ENCODE data around the gene DNAH17. TPM values are rescaled to one million over a fixed set of nuclear protein-coding genes. Genes with fewer than 3 reads are reported as not detected.

The DNAH17 gene
- polyA plus RNA-seq, 1 of the 3 experiments (the other 2 are of a cell fraction): not detected

GRCh38 chr17:78524870-78525510, 52.2 kb downstream of the DNAH17 start (continued):
- TF ChIP-seq ZBTB33 (IDR thresholded peaks at IDR 0.05; ENCODE audit: borderline replicate concordance, low read depth): no peak

GRCh38 chr17:78523934-78524655, 53.1 kb downstream of the DNAH17 start:
- H2AFZ ChIP-seq (ENCODE audit: low read depth): no peak overlapping the region
- no peak overlapping the region for H3K9ac ChIP-seq
- no peaks in the 10 kb centered on the region for H3K36me3 ChIP-seq (replicated peaks in 1 of 2; ENCODE audit: control insufficient read depth in 1 of 2, insufficient read depth in 2 of 2, low read length in 1 of 2)
- CTCF ChIA-PET: no interaction called here
- no peak overlapping the region for H3K27ac ChIP-seq (ENCODE audit: low read depth in 2 of 2, low read length in 1 of 2)
- 85% methylated on average over 17 of the region's 17 CpGs for WGBS (ENCODE audit: low lambda C conversion rate)
- H3K9me2 ChIP-seq: no peaks in the 10 kb centered on the region
- no peaks in the 10 kb centered on the region for H3F3A ChIP-seq (replicated peaks; ENCODE audit: insufficient read depth)
- TF ChIP-seq EP300 (IDR thresholded peaks at IDR 0.05; ENCODE audit: borderline replicate concordance in 1 of 2, low read depth in 1 of 2, low read length in 1 of 2): no peak
- no peak for TF ChIP-seq RCOR1 (IDR thresholded peaks at IDR 0.05; ENCODE audit: low read length)
- no peak overlapping the region for H3K4me3 ChIP-seq (ENCODE audit: low read depth in 2 of 2, low read length in 1 of 2)
- H3K4me2 ChIP-seq: no peak overlapping the region
- POLR2A ChIA-PET: no interaction called here
- no peaks in the 10 kb centered on the region; a peak in 1 of 4 replicates for H3K4me1 ChIP-seq (ENCODE audit: control insufficient read depth in 1 of 2, insufficient read depth in 2 of 2, low read depth in 1 of 2, low read length in 1 of 2)
- no peaks in the 10 kb centered on the region for H3K9me3 ChIP-seq
- no peak for DNase-seq
- no peaks in the 10 kb centered on the region for H4K20me1 ChIP-seq (ENCODE audit: insufficient read depth)
- H3K27me3 ChIP-seq (ENCODE audit: insufficient read depth): no peaks in the 10 kb centered on the region
- no peaks in the 10 kb centered on the region for H3K79me2 ChIP-seq (ENCODE audit: insufficient read depth)

GRCh38 chr17:78522031-78522809, 55.0 kb downstream of the DNAH17 start:
- 90% methylated on average over 16 of the region's 16 CpGs for WGBS (ENCODE audit: low lambda C conversion rate)
- no peaks in the 10 kb centered on the region for H3K79me2 ChIP-seq (ENCODE audit: insufficient read depth)
- peaks cover 0 to 3% of the 10 kb centered on the region in 2 experiments; a peak in 1 of 4 replicates for H3K4me1 ChIP-seq (ENCODE audit: control insufficient read depth in 1 of 2, insufficient read depth in 2 of 2, low read depth in 1 of 2, low read length in 1 of 2)
- ChIA-PET POLR2A (interaction anchor here (0.6 kb wide), 2 partner anchors 94 to 285 kb away, joined by 3 to 4 read pairs; no protein-coding TSS in a partner anchor), CTCF (interaction anchor here (1.5 kb wide), 2 partner anchors 25 to 186 kb away, joined by 3 to 6 read pairs; no protein-coding TSS in a partner anchor)
- H3K27ac ChIP-seq (ENCODE audit: low read depth in 2 of 2, low read length in 1 of 2): no peak overlapping the region
- no peaks in the 10 kb centered on the region for H3K36me3 ChIP-seq (replicated peaks in 1 of 2; ENCODE audit: control insufficient read depth in 1 of 2, insufficient read depth in 2 of 2, low read length in 1 of 2)
- H3K9me2 ChIP-seq: no peaks in the 10 kb centered on the region
- no peaks in the 10 kb centered on the region for H3K9me3 ChIP-seq
- no peak overlapping the region for H3K9ac ChIP-seq
- H4K20me1 ChIP-seq (ENCODE audit: insufficient read depth): no peaks in the 10 kb centered on the region
- no peak overlapping the region for H3K4me2 ChIP-seq
- no peaks in the 10 kb centered on the region for H3F3A ChIP-seq (replicated peaks; ENCODE audit: insufficient read depth)
- no peaks in the 10 kb centered on the region for H3K27me3 ChIP-seq (ENCODE audit: insufficient read depth)
- H2AFZ ChIP-seq (ENCODE audit: low read depth): no peak overlapping the region
- H3K4me3 ChIP-seq (ENCODE audit: low read depth in 2 of 2, low read length in 1 of 2): no peak overlapping the region
- DNase-seq: no peak
- TF ChIP-seq FOXJ3 (CRISPR knock-in tag; IDR thresholded peaks at IDR 0.05) (no peak), RXRA (IDR thresholded peaks at IDR 0.05; ENCODE audit: borderline replicate concordance, low read depth) (no peak), EZH2phosphoT487 (IDR thresholded peaks at IDR 0.05; ENCODE audit: borderline replicate concordance, low read depth) (no peak), TAF1 (IDR thresholded peaks at IDR 0.05; ENCODE audit: borderline replicate concordance, low read depth, low read length) (no peak), EP300 (IDR thresholded peaks at IDR 0.05; ENCODE audit: borderline replicate concordance in 1 of 2, low read depth in 1 of 2, low read length in 1 of 2) (no peak), SMC3 (IDR thresholded peaks at IDR 0.05; ENCODE audit: low read depth, low read length) (no peak), YY1 (IDR thresholded peaks at IDR 0.05; ENCODE audit: low read depth) (no peak), USF2 (IDR thresholded peaks at IDR 0.05; ENCODE audit: borderline replicate concordance, low read depth, low read length) (no peak), RCOR1 (IDR thresholded peaks at IDR 0.05; ENCODE audit: low read length) (no peak), IRF3 (IDR thresholded peaks at IDR 0.05; ENCODE audit: low read depth, low read length) (no peak), POLR2AphosphoS5 (IDR thresholded peaks at IDR 0.05; ENCODE audit: low read depth, low read length) (no peak), ELF1 (IDR thresholded peaks at IDR 0.05) (no peak), RAD21 (IDR thresholded peaks at IDR 0.05; ENCODE audit: low read length) (no peak)

Data from SK-N-SH (cell line).